NCI-H446 treated with DMSO at 0.1 percent for 48 hours (cell line): ENCODE data around the gene IL36A.

Experiments used
- DNase-seq: peaks from one replicate; lab custom pipeline; 2025; lab: John Stamatoyannopoulos, UW

Gene IL36A

DNA sequence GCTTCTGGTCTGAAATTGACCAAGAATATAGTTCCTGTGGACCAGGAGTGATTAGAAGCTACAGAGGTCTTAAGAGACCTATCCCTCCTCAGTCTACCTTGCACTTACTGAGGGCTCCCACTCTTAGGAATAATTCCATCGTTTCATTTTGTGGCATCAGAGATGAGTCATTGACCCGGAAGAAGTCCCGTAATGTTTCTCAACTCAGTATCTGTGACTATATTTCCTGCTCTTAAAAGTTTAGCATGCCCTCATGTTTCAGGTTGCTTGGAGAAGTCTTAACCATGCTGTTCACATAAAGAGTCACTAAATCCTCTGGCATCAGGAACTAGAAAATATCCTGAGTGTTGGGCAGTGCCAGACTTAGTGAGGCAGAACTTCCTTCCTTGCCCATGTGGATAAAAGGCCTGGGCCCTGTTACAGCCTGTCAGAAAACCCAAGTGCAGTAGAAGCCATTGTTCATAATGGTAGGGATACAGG is at the start of gene IL36A:
TSS of gene IL36A (plus strand) at position 430 of the 480 bp plus-strand sequence. CDS start 413 bp downstream, outside the sequence.
- DNase-seq: no peak

- DNase-seq: no peak
Measured at GRCh38 chr2:112957511-112957910, 47.7 kb upstream of the IL36A start.

DNA sequence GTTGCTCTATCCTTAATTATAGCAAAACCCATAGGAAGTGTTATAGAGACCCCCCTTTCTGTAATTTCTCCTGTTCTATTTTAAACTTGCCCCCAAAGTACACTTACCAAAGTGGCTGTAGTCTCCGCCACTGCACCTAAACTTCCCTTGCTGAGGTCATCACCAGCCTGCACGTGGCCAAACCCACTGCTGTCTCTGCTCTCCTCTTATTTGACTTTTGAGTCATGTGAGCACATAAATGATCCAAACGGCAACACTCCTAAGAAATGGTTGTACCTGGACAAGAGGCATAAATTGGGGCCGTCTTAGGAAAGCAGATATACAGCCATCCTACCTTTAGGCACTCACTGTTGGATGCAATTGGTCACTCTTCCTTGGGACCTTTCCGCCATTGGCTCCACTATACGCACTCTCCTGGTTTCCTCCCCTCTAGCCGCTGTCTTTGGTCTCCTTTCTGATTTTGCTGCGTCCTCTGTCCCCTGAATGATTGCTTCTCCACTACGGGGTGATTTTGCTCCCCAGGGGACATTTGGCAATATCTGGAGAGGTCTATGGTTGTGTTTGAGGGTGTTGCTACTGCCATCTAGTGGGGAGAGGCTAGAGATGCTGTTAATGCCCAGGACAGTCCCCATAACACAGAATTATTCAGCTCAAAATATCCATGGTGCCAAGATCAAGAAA is 46.7 kb upstream of the IL36A start:
- no peak for DNase-seq

- no peak for DNase-seq
Measured at GRCh38 chr2:112959109-112959812, 46.0 kb upstream of the IL36A start.

GRCh38 chr2:112960230-112960825 is 44.9 kb upstream of the IL36A start:
- no peak for DNase-seq

DNA sequence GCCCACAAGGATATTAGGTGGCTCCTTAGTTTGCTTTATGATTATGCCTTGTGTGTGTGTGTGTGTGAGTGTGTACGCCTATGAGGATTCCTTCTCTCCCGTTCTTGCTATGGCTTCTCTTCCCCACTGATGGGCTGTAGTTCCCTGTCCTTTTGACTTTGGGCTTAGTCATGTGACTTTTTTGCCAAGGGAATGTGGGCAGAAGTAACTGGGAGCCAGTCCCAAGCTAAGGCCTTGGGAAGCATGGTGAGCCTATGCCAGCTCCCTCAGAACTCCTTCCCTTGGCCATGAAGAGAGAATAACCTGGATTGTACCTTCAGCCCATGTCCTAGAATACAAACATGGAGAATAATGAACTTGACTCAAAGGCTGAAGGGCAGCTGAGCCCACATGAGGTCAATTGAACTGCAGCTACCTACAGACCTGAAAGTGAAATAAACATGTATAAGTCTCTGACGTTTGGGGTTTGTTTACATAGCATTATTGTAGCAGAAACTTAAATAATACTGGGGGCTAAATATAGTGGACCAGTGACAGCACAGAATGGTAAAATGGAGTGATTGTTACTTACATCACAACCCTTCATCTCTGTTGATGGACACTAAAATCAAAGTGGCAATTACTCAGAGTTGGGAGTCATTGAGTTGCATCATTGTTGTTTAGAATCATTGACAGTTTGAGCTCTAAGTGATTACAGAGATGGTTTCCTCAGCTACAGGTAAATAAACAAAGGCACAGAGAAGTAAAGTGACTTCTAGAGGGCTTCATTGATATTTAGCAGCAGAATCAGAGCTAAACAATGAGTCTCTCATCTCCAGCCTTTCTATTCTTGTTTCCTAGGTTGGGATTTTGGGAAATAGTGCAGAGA is 42.7 kb upstream of the IL36A start:
- no peak for DNase-seq

DNA sequence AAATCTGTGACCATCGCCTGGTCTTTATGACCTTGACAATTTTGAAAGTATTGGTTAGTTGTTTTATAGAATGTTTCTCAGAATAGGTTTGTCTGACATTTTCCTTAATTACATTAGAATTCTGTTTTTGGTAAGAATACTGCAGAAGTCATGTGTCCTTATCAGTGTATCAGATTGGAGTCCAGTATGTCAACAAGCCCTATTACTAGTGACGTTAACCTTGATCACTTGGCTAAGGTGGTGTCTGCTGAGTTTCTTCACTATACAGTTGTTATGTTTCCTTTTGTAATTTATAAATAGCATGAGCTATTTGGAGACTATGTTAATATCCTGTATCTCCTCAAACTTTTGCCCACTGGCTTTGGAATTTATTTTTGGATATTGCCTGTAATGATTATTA is 38.2 kb upstream of the IL36A start:
- no peak for DNase-seq

- DNase-seq: no peak
Measured at GRCh38 chr2:112972423-112973086, 32.7 kb upstream of the IL36A start.

DNA sequence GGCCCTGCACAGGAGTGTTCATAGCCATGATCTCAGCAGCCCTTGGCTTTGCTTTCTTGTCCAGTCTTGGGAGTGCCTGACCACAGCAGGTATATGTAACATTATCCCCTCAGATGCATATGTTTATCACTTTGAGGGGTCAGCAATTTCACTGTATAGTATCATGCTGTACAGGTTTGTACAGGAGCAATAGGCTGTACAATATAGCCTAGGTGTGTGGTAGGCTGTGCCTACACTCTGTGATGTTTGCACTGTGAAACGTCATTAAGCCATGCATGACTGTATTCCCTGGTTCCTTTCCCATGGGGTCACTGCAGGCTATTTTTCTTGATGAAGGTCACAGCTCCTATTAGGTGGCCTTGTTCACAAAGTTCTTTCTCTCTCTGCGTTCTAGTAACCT is 32.1 kb upstream of the IL36A start:
- no peak for DNase-seq

- no peak for DNase-seq
Measured at GRCh38 chr2:112977559-112978056, 27.7 kb upstream of the IL36A start, which contains the start of gene IL36G. IL36G (plus strand) TSS chr2:112978006; CDS start chr2:112978639, 633 bp downstream.

- DNase-seq: no peak
Measured at GRCh38 chr2:112979731-112980130, 25.5 kb upstream of the IL36A start.

GRCh38 chr2:112980537-112980936 is 24.7 kb upstream of the IL36A start:
- DNase-seq: no peak

GRCh38 chr2:112985090-112985489 is 20.2 kb upstream of the IL36A start:
- no peak for DNase-seq

DNA sequence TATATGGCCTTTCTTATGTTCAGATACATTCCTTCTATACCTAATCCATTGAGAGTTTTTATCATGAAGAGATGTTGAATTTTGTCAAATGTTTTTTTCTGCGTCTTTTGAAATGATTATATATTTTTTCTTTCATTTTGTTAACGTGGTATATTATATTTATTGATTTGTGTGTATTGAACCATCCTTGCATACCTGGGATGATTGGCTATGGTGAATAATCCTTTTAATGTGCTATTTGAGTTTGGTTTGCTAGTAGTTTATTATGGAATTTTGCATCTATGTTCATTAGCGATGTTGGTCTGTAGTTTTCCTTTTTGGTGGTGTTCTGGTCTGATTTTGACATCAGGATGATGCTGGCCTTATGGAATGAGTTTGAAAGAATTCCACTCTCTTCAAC is 15.6 kb upstream of the IL36A start:
- DNase-seq: no peak

DNA sequence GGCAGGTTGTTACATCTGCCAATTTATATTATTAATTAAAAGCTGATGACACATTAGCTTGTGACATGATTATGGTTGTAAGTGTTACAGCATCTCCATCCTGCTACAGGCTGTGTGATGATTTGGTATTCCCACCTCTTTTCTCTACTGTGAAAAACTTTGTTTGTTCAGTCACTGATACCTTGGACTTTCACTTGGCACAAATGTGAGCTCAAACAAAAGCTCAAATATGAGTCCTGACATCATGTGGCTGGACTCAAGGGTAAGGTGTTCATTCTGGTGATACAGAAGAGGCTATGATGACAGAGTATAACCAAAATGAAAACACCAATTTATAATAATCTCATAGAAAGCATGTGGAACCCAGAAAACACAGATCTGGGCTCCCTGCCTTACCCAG is 11.4 kb upstream of the IL36A start:
- no peak for DNase-seq

DNA sequence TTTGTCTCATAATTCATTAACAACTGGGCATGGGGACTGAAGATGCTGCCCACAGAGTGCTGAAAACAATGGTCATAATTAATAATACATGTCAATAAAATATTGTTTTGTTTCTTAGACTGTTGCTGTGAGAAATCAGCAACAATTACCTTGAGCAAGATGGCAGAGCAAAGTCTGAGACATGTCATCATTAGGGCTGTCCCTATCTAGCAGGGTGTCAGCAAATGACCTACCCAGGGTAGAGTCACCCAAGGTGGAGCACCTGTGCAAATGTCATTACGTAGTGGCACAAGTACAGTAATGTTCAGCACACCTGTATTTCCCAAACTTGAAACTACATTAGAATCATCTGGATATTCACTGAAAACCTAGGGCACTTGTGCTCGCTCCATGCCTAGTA is 10.6 kb upstream of the IL36A start:
- no peak for DNase-seq

DNA sequence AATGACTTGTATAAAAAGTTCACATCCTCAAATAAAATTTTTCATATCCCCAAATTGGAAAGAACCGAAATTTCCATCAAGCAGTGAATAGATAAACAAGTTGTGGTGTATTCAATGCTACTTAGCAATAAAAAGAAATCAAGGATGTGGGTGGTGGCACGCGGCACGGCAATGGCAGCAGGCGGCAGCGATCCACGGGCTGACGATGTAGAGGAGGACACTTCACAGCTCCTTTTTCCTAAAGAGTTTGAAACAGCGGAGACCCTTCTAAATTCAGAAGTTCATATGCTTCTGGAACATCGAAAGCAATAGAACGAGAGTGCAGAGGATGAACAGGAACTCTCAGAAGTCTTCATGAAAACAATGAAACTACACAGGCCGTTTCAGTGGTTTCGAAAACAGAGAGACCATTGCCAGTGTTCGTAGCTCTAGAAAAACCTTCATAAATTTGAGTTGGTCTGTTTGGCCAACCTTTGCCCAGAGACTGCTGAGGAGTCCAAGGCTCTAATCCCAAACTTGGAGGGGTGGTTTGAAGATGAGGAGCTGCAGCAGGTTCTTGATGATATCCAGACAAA is 9.8 kb upstream of the IL36A start:
- DNase-seq: no peak

- no peak for DNase-seq
Measured at GRCh38 chr2:112996635-112997034, 8.6 kb upstream of the IL36A start.

DNA sequence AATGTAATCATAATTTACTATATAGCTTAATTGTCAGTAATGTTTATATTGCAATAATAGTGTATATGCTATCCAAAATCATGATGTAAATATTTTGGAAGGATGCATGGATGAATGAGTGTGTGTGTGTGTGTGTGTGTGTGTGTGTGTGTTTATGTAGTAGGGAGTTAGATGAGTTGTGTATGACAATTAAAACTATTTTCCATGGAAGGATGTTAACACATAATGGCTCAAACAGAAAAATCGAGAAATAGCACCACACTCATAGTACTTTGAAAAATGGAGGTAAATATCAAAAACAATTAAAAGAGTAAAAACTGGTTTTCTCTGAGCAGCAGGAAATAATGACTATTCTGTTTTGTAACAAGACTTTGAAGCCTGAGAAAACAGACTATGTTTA is 8.1 kb upstream of the IL36A start:
- no peak for DNase-seq

DNA sequence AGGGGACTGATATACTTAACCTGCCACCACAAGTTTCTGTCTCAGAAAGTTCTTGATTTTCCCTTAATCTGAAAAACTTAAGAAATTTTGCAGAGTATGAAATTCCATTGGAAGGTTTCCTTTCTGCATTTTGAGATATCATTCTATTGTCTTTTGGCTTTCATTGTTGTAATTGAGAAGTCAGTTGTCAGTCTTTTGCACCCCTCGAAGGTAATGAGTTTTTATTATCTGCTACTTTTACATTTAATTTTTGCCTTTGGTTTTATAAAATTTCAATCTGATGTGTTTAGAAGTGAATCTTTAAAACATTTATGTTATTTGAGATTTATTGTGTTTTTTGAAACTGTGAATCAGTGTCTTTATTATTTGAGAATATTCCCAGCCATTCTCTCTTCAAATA is 4.8 kb upstream of the IL36A start:
- DNase-seq: no peak

DNA sequence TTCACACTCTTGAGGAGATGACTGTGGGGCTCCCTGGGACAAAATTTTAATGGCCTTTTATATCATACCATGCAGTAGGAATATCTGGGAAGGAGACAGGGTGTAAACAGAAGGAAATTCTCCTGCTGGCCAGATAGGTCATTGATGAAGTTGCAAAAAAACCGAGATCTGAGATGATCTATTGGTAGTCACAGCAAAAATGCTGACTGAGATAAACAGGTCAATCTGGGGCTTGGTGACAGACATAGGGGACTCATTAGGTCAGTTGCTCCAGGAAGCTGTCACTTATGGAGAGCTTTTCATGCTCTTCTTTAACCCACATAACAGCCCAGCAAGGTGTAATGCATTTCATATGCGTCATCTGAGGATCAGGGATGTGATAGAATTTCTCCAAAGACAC is 2.6 kb upstream of the IL36A start:
- DNase-seq: no peak
